Skeletal muscle satellite cell (primary cell): ENCODE data around the gene CYBA.
"Not testable (repeated sequence)": the region's sequence is repeated elsewhere in the genome, so short reads cannot be mapped to it uniquely, and the experiment has no call there.

Experiments used
- H3K27me3 ChIP-seq: 2 replicates; pipeline ENCODE4 v1.7.0; 2013; ENCODE audit warnings: low read length; ENCODE audit not compliant: control insufficient read depth, insufficient read depth
- H3K36me3 ChIP-seq: 2 replicates; pipeline ENCODE4 v1.7.0; 2013; ENCODE audit warnings: mild to moderate bottlenecking, control low read depth, low read length; ENCODE audit not compliant: insufficient read depth
- H3K4me1 ChIP-seq: 2 replicates; pipeline ENCODE4 v1.7.0; 2013; ENCODE audit warnings: low read length; ENCODE audit not compliant: control insufficient read depth, insufficient read depth
- H3K4me2 ChIP-seq: 2 replicates; pipeline ENCODE4 v1.7.0; 2013; ENCODE audit warnings: mild to moderate bottlenecking, low read length
- H3K4me3 ChIP-seq: 2 replicates; pipeline ENCODE4 v1.7.0; 2013; ENCODE audit warnings: low read length
- H3K9ac ChIP-seq: 2 replicates; pipeline ENCODE4 v1.7.0; 2013; ENCODE audit warnings: mild to moderate bottlenecking, low read depth, low read length, moderate library complexity
- H3K9me3 ChIP-seq: replicated peaks from 2 replicates; pipeline ENCODE4 v1.7.0; 2013; ENCODE audit warnings: mild to moderate bottlenecking, control low read depth, low read length

Gene CYBA

GRCh38 chr16:88671806-88672205 lies 21.0 kb upstream of the CYBA start:
- Histone ChIP-seq H3K36me3 (peaks cover 3% of the 10 kb centered on the region), H3K9ac (no peak overlapping the region), H3K4me3 (no peak overlapping the region), H3K27me3 (peaks cover 8% of the 10 kb centered on the region), H3K4me1 (no peaks in the 10 kb centered on the region), H3K9me3 (no peaks in the 10 kb centered on the region), H3K4me2 (no peak overlapping the region)

GRCh38 chr16:88669980-88670379 lies 19.1 kb upstream of the CYBA start:
- Histone ChIP-seq H3K27me3 (no peaks in the 10 kb centered on the region), H3K4me3 (no peak overlapping the region), H3K9ac (no peak overlapping the region), H3K4me2 (no peak overlapping the region), H3K4me1 (no peaks in the 10 kb centered on the region), H3K9me3 (no peaks in the 10 kb centered on the region), H3K36me3 (peaks cover 3% of the 10 kb centered on the region)

- H3K36me3 ChIP-seq, H3K4me2 ChIP-seq, H3K4me1 ChIP-seq, H3K9ac ChIP-seq, H3K9me3 ChIP-seq, H3K4me3 ChIP-seq, H3K27me3 ChIP-seq: not testable (repeated sequence)
Observed at GRCh38 chr16:88669493-88669892, 18.6 kb upstream of the CYBA start.

GRCh38 chr16:88667461-88667860 lies 16.6 kb upstream of the CYBA start:
- no peaks in the 10 kb centered on the region for H3K9me3 ChIP-seq
- no peaks in the 10 kb centered on the region for H3K27me3 ChIP-seq
- no peak overlapping the region for H3K4me2 ChIP-seq
- H3K4me1 ChIP-seq: no peaks in the 10 kb centered on the region
- no peak overlapping the region for H3K4me3 ChIP-seq
- H3K9ac ChIP-seq: no peak overlapping the region
- no peaks in the 10 kb centered on the region for H3K36me3 ChIP-seq

- Histone ChIP-seq H3K27me3 (no peaks in the 10 kb centered on the region), H3K4me1 (peaks cover 5% of the 10 kb centered on the region), H3K36me3 (no peaks in the 10 kb centered on the region), H3K9ac (no peak overlapping the region), H3K4me3 (no peak overlapping the region), H3K4me2 (no peak overlapping the region), H3K9me3 (no peaks in the 10 kb centered on the region)
Observed at GRCh38 chr16:88665570-88665969, 14.7 kb upstream of the CYBA start.

GRCh38 chr16:88665148-88665547 lies 14.3 kb upstream of the CYBA start:
- no peaks in the 10 kb centered on the region for H3K9me3 ChIP-seq
- no peaks in the 10 kb centered on the region for H3K36me3 ChIP-seq
- no peaks in the 10 kb centered on the region for H3K27me3 ChIP-seq
- no peak overlapping the region for H3K4me2 ChIP-seq
- H3K4me1 ChIP-seq: peaks cover 5% of the 10 kb centered on the region
- H3K4me3 ChIP-seq: no peak overlapping the region
- no peak overlapping the region for H3K9ac ChIP-seq

- H3K9ac ChIP-seq: peak within 1 kb of the TSS; percentile 92
- H3K36me3 ChIP-seq: no peaks in the 10 kb centered on the region
- H3K27me3 ChIP-seq: no peaks in the 10 kb centered on the region
- H3K9me3 ChIP-seq: no peaks in the 10 kb centered on the region
- H3K4me3 ChIP-seq: peak within 1 kb of the TSS; percentile 97
- peaks cover 5% of the 10 kb centered on the region for H3K4me1 ChIP-seq
- peak within 1 kb of the TSS; percentile 99 for H3K4me2 ChIP-seq
Observed at GRCh38 chr16:88662843-88663606, 12.2 kb upstream of the CYBA start, which contains the start of gene MVD. Gene MVD (minus strand): TSS chr16:88663091. CDS start chr16:88663080, 11 bp downstream.

GRCh38 chr16:88662222-88662842 lies 11.5 kb upstream of the CYBA start:
- Histone ChIP-seq H3K36me3 (no peaks in the 10 kb centered on the region), H3K4me3 (peak overlapping the region; percentile 97), H3K9me3 (no peaks in the 10 kb centered on the region), H3K27me3 (no peaks in the 10 kb centered on the region), H3K4me1 (peaks cover 5% of the 10 kb centered on the region), H3K9ac (peak overlapping the region; percentile 92), H3K4me2 (peak overlapping the region; percentile 99)

- no peak overlapping the region for H3K9ac ChIP-seq
- no peaks in the 10 kb centered on the region for H3K27me3 ChIP-seq
- H3K4me3 ChIP-seq: peak overlapping the region; percentile 8
- peaks cover 7% of the 10 kb centered on the region for H3K36me3 ChIP-seq
- H3K4me1 ChIP-seq: peaks cover 5% of the 10 kb centered on the region
- H3K4me2 ChIP-seq: peak overlapping the region; percentile 57
- H3K9me3 ChIP-seq: no peaks in the 10 kb centered on the region
Observed at GRCh38 chr16:88661468-88661867, 10.6 kb upstream of the CYBA start.

GRCh38 chr16:88659160-88659559 lies 8.3 kb upstream of the CYBA start:
- Histone ChIP-seq H3K4me3 (no peak overlapping the region), H3K9me3 (no peaks in the 10 kb centered on the region), H3K9ac (no peak overlapping the region), H3K4me1 (peaks cover 5% of the 10 kb centered on the region), H3K27me3 (no peaks in the 10 kb centered on the region), H3K36me3 (peaks cover 15% of the 10 kb centered on the region), H3K4me2 (no peak overlapping the region)

- Histone ChIP-seq H3K9ac (no peak overlapping the region), H3K9me3 (no peaks in the 10 kb centered on the region), H3K4me2 (no peak overlapping the region), H3K4me3 (no peak overlapping the region), H3K27me3 (no peaks in the 10 kb centered on the region), H3K36me3 (peaks cover 15% of the 10 kb centered on the region), H3K4me1 (peaks cover 5% of the 10 kb centered on the region)
Observed at GRCh38 chr16:88658714-88659113, 7.9 kb upstream of the CYBA start.

- H3K4me2 ChIP-seq: no peak overlapping the region
- peaks cover 5% of the 10 kb centered on the region for H3K4me1 ChIP-seq
- peaks cover 21% of the 10 kb centered on the region for H3K36me3 ChIP-seq
- no peaks in the 10 kb centered on the region for H3K27me3 ChIP-seq
- H3K4me3 ChIP-seq: no peak overlapping the region
- H3K9ac ChIP-seq: no peak overlapping the region
- H3K9me3 ChIP-seq: no peaks in the 10 kb centered on the region
Observed at GRCh38 chr16:88657371-88657770, 6.5 kb upstream of the CYBA start.
